GM18502 (cell line): ENCODE measurements around the gene PRKCE.
A peak's percentile ranks its signal among the peaks of the same experiment; 100 is the strongest.
"Not testable (repeated sequence)": the region's sequence is repeated elsewhere in the genome, so short reads cannot be mapped to it uniquely, and the experiment has no call there.

ENCODE experiments used
- ATAC-seq: cut with Tn5 transposase; IDR thresholded peaks from one replicate; pipeline ENCODE4 v1.9.1; 2021; ENCODE audit warnings: mild to moderate bottlenecking; ENCODE audit not compliant: unreplicated experiment, poor library complexity

Gene PRKCE

DNA sequence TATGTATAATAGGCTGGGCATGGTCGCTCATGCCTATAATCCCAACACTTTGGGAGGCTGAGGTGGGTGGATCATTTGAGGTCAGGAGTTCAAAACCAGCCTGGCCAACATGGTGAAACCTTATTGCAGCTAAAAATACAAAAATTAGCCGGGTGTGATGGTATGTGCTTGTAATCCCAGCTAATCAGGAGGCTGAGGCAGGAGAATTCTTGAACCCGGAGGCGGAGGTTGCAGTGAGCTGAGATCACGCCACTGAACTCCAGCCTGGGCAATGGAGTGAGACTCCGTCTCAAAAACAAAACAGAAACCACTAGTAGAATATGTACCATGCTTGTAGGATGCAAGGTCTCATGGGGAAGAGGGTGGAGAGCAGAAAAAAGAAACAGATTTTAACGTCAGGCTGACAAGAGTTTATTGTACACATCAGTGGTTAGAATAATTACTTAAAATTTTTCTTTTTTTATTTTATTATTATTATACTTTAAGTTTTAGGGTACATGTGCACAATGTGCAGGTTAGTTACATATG is 44.1 kb downstream of the PRKCE start:
- ATAC-seq: peak; percentile 51

DNA sequence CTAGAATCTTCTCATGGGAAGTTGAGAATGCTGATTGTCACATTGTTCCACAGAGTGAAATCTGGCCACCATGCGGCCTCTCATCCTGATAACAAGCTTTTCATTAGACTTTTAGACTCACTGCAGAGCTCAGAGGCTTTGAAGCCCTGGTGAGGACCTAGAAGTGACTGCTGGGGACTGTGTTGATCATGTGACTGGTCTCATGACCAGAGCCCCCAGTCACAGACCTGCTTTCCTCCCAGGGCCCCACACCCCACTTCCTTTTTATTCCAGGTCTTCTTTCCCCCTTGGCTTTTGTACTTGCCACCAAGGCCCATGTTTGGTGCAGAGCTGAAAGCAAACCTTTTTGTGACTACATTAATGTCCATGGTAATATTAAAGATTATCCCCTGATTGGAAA is 45.2 kb downstream of the PRKCE start:
- ATAC-seq: no peak

- ATAC-seq: no peak
Observed at GRCh38 chr2:45697190-45697589, 45.7 kb downstream of the PRKCE start.

- no peak for ATAC-seq
Observed at GRCh38 chr2:45698554-45698953, 47.1 kb downstream of the PRKCE start.

DNA sequence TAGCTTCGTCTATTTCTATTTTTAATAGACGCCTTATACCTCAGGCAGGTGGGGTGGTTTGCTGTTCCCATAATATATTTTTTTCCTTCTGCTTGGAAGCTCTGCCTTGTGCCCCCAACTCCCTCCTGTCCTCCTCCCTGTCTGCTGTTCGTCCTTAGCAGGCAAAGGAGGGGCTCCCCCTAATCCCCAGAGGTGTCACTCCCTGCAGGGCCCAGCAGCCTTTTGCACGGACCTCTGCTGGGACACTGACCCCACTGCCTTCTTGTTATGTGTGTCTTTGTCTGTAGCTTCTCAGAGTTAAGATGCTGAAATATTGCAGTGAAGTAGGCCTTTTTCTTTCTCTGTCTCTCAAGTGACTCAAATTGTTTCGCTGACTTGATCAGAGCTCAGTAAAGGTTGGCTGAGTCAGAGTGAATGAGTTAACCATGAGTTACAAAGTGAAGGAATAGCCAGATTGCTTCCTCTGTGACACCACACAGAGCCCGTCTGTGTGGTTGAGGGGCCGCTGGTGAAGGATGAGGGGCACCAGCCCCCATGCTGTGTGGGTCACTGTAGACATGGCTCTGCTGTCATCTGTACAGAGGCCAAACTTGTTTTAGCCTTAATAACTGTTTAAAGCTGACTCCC is 47.7 kb downstream of the PRKCE start:
- ATAC-seq: peak; percentile 69

- ATAC-seq: no peak
Observed at GRCh38 chr2:45700407-45701013, 49.0 kb downstream of the PRKCE start.

- no peak for ATAC-seq
Observed at GRCh38 chr2:45705233-45705632, 53.8 kb downstream of the PRKCE start.

DNA sequence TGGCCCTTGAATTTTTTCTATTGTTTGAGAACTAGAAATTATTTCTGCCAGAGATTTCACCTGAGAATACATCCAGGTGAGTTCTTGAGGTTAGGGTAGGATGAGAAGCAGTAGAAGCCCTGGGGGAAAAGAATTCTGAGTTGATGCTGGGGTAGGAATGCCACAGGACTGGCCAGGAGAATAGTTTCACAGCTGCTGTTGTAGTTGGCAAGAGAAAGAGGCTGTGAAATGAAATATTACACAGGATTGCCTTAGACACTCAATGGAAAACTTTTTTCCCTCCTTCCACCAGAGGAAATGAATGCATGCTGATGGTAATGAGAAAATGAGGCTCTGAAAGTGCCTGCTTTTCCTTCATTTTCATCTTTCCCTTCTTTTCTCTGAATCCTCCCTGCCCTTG is 54.6 kb downstream of the PRKCE start:
- ATAC-seq: no peak

DNA sequence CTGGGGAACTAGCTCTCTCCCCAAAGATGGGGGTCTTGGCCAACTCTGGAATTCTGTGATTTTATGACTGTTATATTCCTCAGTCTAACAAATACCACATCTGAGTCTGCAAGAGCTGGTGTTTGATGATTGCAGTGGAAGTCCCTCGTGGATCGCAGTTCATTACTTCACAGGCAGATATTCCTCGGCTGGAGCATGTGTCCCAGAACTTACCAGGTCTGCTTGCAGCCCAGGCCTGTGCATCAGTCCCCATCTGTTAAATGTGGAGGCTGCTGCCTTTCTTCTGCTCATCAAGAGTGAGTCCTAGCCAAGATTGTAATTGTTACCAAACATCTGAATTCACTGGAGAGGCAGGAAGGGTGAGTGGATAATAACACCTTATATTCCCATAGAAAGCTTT is 55.5 kb downstream of the PRKCE start:
- no peak for ATAC-seq

DNA sequence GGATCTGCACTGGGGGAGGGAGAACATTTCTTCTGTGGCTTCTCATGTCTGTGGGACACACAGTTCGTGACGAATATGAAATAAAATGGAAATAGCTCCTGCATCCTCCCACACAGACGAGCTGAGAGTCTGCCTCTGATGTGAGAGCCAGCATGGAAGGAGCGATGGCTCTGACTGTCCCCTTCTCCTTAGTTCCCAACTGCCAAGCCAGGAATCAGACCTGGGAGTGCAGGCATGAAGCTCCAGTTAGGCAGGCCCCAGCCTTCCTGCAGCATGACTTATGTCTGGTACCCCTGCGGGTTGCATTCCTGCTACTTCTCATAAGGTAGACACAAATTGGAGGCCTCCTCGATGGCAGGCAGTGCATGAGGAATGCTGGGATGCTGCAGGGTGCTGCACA is 56.2 kb downstream of the PRKCE start:
- no peak for ATAC-seq

- ATAC-seq: no peak
Observed at GRCh38 chr2:45708501-45708900, 57.0 kb downstream of the PRKCE start.

DNA sequence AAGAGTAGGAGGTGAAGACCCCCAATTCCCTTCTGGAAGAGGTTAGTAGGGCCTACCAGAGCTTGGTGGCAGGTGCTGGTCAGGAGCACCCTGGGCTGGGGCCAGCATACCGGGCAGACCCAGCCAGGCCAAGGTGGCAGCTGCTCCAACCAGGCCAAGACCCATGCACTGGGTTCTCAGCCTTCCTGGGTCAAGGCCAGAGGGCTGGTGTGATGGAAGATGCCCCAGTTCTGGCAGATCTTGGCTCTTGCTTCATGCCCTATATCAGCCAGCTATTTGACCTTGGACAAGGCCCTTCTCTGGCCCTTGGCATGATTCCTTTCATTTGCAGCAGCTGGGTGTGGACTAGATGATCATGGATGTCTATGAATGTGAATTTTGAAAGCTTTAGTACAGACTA is 57.7 kb downstream of the PRKCE start:
- no peak for ATAC-seq

- ATAC-seq: no peak
Observed at GRCh38 chr2:45710468-45710867, 59.0 kb downstream of the PRKCE start.

DNA sequence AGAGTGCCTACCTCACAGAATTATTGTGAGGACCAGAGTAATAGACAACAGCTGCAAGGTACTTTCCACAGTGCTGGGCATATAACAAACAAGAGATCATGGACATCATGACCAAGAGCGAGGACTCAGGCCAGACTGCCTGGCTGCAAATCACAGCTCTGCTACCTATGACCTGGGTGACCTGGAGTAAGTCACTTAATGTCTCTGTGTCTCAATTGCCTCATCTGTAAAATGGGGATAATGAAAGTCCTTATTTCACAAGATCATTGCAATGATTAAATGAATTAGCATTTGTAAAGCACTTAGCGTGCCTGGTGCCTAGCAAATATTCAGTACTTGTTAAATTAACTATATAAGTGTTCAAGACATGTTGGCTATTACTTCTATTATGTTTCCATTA is 59.7 kb downstream of the PRKCE start:
- ATAC-seq: no peak

- no peak for ATAC-seq
Observed at GRCh38 chr2:45712570-45712969, 61.1 kb downstream of the PRKCE start.

- no peak for ATAC-seq
Observed at GRCh38 chr2:45713136-45713535, 61.7 kb downstream of the PRKCE start.

DNA sequence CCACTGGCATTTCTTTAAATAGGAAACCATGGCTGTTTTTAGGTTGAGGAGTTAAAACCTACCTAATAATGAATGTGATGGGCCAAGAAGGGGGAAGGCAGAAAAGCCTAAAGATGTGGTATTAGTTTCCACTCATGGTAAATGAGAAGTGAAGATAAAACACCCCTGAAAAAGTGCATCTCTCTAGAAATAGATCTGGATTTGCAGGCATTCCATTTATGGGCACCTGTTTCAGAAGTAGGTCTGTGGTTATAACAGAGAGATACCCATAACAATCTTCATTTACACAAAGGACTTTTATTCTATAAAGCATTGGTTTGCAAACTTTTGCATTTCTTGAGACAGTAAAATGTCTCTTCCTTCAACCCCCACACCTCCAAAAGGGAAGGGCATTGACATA is 62.1 kb downstream of the PRKCE start:
- ATAC-seq: no peak

DNA sequence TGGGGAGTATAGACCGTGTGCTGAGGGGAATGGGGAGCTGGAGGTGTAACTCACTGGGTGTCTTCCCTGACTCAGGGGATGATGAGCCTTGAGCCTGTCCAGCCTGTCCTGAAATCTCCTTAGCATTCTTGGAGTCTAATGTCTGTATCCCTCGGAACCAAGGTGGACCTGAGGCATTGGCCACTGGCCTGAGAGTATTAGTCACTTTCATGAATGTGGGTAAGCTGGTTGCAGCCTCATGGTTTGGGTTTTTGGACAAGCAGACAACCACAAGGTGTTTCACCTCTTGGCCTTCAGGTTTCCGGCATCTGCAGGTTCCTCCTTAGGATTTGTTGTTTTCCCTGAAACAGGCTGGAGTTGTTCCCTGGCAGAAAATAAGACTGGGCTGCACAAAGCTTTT is 63.2 kb downstream of the PRKCE start:
- no peak for ATAC-seq

DNA sequence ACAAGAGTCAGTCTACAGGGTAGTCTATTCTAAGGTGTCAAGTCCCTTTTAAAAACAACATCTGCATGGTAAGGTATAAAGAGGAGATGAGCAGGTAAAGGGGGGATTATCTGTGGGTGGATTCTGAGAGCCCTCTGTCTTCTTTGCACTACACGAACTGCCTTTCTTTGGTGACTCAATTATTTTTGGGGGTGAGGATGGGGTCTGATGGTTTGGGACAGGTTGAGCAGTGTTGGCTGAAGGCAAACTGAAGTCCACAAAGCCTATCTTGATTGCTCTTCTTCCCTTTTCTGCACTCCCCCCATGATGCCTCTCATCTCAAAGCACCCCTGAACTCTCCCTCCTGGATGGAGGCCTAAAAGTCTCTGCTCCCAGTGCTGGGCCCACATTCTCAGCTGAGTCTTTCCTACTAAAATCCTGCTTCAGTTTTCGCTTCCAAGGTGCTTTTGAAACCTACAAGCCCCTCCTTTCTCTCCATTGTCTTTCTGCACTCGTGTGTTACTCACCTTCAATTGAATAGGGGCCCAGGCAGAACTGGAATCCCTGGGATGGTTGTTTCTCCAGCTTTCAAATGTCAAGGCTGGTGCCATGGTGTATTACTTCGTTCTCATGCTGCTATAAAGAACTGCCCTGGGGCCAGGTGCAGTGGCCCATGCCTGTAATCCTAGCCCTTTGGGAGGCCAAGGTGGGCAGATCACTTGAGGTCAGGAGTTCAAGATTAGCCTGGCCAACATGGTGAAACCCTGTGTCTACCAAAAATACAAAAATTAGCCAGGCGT is 64.3 kb downstream of the PRKCE start:
- no peak for ATAC-seq

- not testable (repeated sequence) for ATAC-seq
Observed at GRCh38 chr2:45716432-45716831, 65.0 kb downstream of the PRKCE start.

DNA sequence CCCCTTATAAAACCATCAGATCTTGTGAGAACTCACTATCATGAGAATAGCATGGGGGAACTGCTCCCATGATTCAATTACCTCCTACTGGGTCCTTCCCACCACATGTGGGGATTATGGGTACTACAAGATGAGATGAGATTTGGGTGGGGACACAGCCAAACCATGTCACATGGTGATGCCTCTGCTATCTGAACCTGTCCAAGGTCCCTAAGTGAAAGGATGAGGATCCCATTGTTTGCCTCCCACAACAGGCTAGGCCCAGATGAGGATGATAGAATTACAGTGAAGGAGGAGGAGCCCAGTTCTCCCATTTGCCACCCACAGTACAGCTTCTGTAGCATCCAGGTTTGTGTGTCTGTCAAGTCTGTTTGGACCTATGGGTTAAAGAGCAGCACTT is 65.4 kb downstream of the PRKCE start:
- ATAC-seq: no peak
